Measurements from ENCODE around the gene TNFAIP2. TPM values are rescaled to one million over a fixed set of nuclear protein-coding genes. Genes with fewer than 3 reads are reported as not detected.

TNFAIP2 gene
- total and polyA plus RNA-seq, 5 donors, result 41.5 to 51.3 (median 48.6) TPM

GRCh38 chr14:103185051-103186029 is 62.1 kb downstream of the TNFAIP2 start:
- ATAC-seq (no peak), DNase-seq (no peak)
- H3K9me3 ChIP-seq (ENCODE audit: control insufficient read depth, low read length), result no peaks in the 10 kb centered on the region
- no peak overlapping the region for H3K27ac ChIP-seq (ENCODE audit: low read length)
- 55% methylated on average over 13 of the region's 13 CpGs for WGBS
- H3K4me3 ChIP-seq (ENCODE audit: low read length), result no peak overlapping the region
- intact Hi-C loops (cut with DNase I), result loop anchor here (2.0 to 10.0 kb wide), 7 partner anchors 61 to 109 kb away; partner anchors contain the start of gene TNFAIP2 (in 1 of the 4)
- no peaks in the 10 kb centered on the region for H3K27me3 ChIP-seq (ENCODE audit: control insufficient read depth, insufficient read depth)
- H3K4me1 ChIP-seq (ENCODE audit: control insufficient read depth, insufficient read depth, low read length), result no peaks in the 10 kb centered on the region

GRCh38 chr14:103186241-103186822 is 63.1 kb downstream of the TNFAIP2 start:
- no peak for ATAC-seq
- intact Hi-C loops (cut with DNase I), result loop anchor here (2.0 to 10.0 kb wide), 7 partner anchors 62 to 108 kb away; partner anchors contain the start of gene TNFAIP2 (in 1 of the 4)
- Histone ChIP-seq H3K27ac (ENCODE audit: low read length) (no peak overlapping the region), H3K4me1 (ENCODE audit: control insufficient read depth, insufficient read depth, low read length) (no peaks in the 10 kb centered on the region), H3K27me3 (ENCODE audit: control insufficient read depth, insufficient read depth) (no peaks in the 10 kb centered on the region), H3K4me3 (ENCODE audit: low read length) (no peak overlapping the region), H3K9me3 (ENCODE audit: control insufficient read depth, low read length) (no peaks in the 10 kb centered on the region)
- 71% methylated on average over 9 of the region's 9 CpGs for WGBS
- DNase-seq, result no peak

Other genes starting within 250 kb of the TNFAIP2 start
- under 1 TPM in 2 of 4 donors, not detected in 2; 0.37 to 0.58 TPM for gene AMN, start 200.8 kb upstream of the TNFAIP2 start, total RNA-seq
- gene AMN, start 200.8 kb upstream of the TNFAIP2 start, polyA plus RNA-seq, result 0.48 TPM
- gene CDC42BPB, start 65.9 kb upstream of the TNFAIP2 start, total RNA-seq, result 10 to 100 TPM; 67.0 to 82.5 (median 69.8) TPM
- 42.5 TPM for gene CDC42BPB, start 65.9 kb upstream of the TNFAIP2 start, polyA plus RNA-seq
- not detected for gene LBHD2, start 39.3 kb upstream of the TNFAIP2 start, total RNA-seq
- not detected for gene LBHD2, start 39.3 kb upstream of the TNFAIP2 start, polyA plus RNA-seq
- gene EXOC3L4, start 28.7 kb upstream of the TNFAIP2 start, total RNA-seq, result 1 to 10 TPM in 3 of 4 donors, under 1 TPM in 1; 0.63 to 2.5 (median 1.1) TPM
- gene EXOC3L4, start 28.7 kb upstream of the TNFAIP2 start, polyA plus RNA-seq, result 1.4 TPM
- 100 to 1,000 TPM; 224 to 275 (median 253) TPM for gene EIF5, start 210.8 kb downstream of the TNFAIP2 start, total RNA-seq
- gene EIF5, start 210.8 kb downstream of the TNFAIP2 start, polyA plus RNA-seq, result 77.4 TPM